ENCODE data around the gene GALNT18. TPM values are rescaled to one million over a fixed set of nuclear protein-coding genes. Genes with fewer than 3 reads are reported as not detected.

Gene GALNT18
- total and polyA plus RNA-seq, 2 experiments from 2014 or later = 4.3 to 10.8 TPM

- Histone ChIP-seq H4K20me1 (replicated peaks; ENCODE audit: insufficient read depth) (no peaks in the 10 kb centered on the region), H3K4me3 (no peak overlapping the region), H3K27ac (ENCODE audit: low read depth) (no peak overlapping the region), H2AFZ (no peak overlapping the region), H3K36me3 (ENCODE audit: insufficient read depth) (no peaks in the 10 kb centered on the region), H3K27me3 (ENCODE audit: insufficient read depth) (no peaks in the 10 kb centered on the region), H3K4me2 (no peak overlapping the region), H3K9me2 (ENCODE audit: insufficient read depth) (no peaks in the 10 kb centered on the region), H3F3A (replicated peaks; ENCODE audit: low read depth) (no peaks in the 10 kb centered on the region), H3K4me1 (ENCODE audit: insufficient read depth) (no peaks in the 10 kb centered on the region), H3K79me2 (replicated peaks; ENCODE audit: insufficient read depth) (no peaks in the 10 kb centered on the region)
- Mint-ChIP-seq H3K36me3 (ENCODE audit: low read depth) (no peaks in the 10 kb centered on the region; the same call in 2 of the 3 replicates), H3K4me3 (no peak overlapping the region), H3K4me1 (peaks cover 3% of the 10 kb centered on the region; the same call in 2 of the 3 replicates), H3K9me3 (no peaks in the 10 kb centered on the region; the same call in 2 of the 3 replicates), H3K27me3 (ENCODE audit: insufficient read depth, low read depth, poor library complexity) (peaks cover 6% of the 10 kb centered on the region), H3K27ac (no peak overlapping the region)
- TF ChIP-seq ZNF462 (CRISPR knock-in tag; IDR thresholded peaks at IDR 0.05) (no peak), CTCF (conservative IDR thresholded peaks at IDR 0.05; ENCODE audit: low read depth in 2 of 2) (no peak), EZH2 (IDR thresholded peaks at IDR 0.05; ENCODE audit: low read depth, unreplicated experiment) (no peak), EZH2phosphoT487 (IDR thresholded peaks at IDR 0.05; ENCODE audit: unreplicated experiment) (no peak), NANOG (IDR thresholded peaks at IDR 0.05; ENCODE audit: borderline replicate concordance) (no peak), ZNF331 (CRISPR knock-in tag; IDR thresholded peaks at IDR 0.05; ENCODE audit: low read depth) (no peak), POLR2AphosphoS5 (IDR thresholded peaks at IDR 0.05; ENCODE audit: low read depth) (no peak), JUNB (IDR thresholded peaks at IDR 0.05; ENCODE audit: unreplicated experiment) (no peak), STAT1 (IDR thresholded peaks at IDR 0.05; ENCODE audit: unreplicated experiment) (no peak), CREB1 (CRISPR knock-in tag; IDR thresholded peaks at IDR 0.05; ENCODE audit: low read depth) (no peak), ZNF114 (CRISPR knock-in tag; IDR thresholded peaks at IDR 0.05) (no peak)
- TF ChIP-seq, protein P1, sequence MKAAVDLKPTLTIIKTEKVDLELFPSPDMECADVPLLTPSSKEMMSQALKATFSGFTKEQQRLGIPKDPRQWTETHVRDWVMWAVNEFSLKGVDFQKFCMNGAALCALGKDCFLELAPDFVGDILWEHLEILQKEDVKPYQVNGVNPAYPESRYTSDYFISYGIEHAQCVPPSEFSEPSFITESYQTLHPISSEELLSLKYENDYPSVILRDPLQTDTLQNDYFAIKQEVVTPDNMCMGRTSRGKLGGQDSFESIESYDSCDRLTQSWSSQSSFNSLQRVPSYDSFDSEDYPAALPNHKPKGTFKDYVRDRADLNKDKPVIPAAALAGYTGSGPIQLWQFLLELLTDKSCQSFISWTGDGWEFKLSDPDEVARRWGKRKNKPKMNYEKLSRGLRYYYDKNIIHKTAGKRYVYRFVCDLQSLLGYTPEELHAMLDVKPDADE (IDR thresholded peaks at IDR 0.05) = no peak
- TF ChIP-seq, protein P2, sequence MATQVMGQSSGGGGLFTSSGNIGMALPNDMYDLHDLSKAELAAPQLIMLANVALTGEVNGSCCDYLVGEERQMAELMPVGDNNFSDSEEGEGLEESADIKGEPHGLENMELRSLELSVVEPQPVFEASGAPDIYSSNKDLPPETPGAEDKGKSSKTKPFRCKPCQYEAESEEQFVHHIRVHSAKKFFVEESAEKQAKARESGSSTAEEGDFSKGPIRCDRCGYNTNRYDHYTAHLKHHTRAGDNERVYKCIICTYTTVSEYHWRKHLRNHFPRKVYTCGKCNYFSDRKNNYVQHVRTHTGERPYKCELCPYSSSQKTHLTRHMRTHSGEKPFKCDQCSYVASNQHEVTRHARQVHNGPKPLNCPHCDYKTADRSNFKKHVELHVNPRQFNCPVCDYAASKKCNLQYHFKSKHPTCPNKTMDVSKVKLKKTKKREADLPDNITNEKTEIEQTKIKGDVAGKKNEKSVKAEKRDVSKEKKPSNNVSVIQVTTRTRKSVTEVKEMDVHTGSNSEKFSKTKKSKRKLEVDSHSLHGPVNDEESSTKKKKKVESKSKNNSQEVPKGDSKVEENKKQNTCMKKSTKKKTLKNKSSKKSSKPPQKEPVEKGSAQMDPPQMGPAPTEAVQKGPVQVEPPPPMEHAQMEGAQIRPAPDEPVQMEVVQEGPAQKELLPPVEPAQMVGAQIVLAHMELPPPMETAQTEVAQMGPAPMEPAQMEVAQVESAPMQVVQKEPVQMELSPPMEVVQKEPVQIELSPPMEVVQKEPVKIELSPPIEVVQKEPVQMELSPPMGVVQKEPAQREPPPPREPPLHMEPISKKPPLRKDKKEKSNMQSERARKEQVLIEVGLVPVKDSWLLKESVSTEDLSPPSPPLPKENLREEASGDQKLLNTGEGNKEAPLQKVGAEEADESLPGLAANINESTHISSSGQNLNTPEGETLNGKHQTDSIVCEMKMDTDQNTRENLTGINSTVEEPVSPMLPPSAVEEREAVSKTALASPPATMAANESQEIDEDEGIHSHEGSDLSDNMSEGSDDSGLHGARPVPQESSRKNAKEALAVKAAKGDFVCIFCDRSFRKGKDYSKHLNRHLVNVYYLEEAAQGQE (IDR thresholded peaks at IDR 0.05; ENCODE audit: unreplicated experiment) = no peak
- DNase-seq (ENCODE audit: low spot score) (no peak), ATAC-seq (no peak)
Observed at GRCh38 chr11:11445441-11446185, 176.2 kb downstream of the GALNT18 start.
